Measurements from ENCODE around the gene UROC1.

DNA sequence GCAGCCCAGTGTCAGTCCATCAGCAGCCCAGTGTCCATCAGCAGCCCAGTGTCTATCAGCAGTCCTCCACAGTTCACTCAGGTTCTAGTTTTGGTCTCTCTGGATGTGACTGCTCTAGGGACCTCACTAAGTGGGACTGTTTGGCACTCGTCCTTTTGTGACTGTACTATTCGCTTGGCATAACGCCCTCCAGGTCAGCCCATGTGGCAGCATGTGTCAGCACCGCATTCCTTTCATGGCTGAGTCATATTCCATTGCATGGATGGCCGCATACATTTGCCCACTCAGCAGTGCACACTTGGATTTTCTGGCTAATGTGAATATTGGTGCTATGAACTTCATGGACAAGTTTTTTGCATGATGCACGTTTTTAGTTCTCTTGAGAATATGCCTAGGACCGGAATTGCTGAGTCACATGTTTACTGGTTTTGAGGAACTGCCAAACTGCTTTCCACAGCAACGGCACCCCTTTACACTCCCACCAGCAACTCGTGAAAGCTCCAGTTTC lies 22.8 kb upstream of the UROC1 start:
- TF ChIP-seq CTCF (conservative IDR thresholded peaks at IDR 0.05; ENCODE audit: low read depth, low read length): no peak
- no peak for TF ChIP-seq POLR2A (IDR thresholded peaks at IDR 0.05; ENCODE audit: low read depth, low read length)
- TF ChIP-seq SMC3 (IDR thresholded peaks at IDR 0.05; ENCODE audit: low read depth, low read length): no peak
